ENCODE data around the gene RNF38.
"Not testable (repeated sequence)": the region's sequence is repeated elsewhere in the genome, so short reads cannot be mapped to it uniquely, and the experiment has no call there.

The RNF38 gene

GRCh38 chr9:36407122-36407723, 7.2 kb upstream of the RNF38 start:
- DNase-seq (ENCODE audit: low read depth in 2 of 2) = peak; percentile 21

- DNase-seq (ENCODE audit: low read depth in 2 of 2) = no peak
These were observed 2.5 kb upstream of the RNF38 start for GRCh38 chr9:36402536-36402935.

DNA sequence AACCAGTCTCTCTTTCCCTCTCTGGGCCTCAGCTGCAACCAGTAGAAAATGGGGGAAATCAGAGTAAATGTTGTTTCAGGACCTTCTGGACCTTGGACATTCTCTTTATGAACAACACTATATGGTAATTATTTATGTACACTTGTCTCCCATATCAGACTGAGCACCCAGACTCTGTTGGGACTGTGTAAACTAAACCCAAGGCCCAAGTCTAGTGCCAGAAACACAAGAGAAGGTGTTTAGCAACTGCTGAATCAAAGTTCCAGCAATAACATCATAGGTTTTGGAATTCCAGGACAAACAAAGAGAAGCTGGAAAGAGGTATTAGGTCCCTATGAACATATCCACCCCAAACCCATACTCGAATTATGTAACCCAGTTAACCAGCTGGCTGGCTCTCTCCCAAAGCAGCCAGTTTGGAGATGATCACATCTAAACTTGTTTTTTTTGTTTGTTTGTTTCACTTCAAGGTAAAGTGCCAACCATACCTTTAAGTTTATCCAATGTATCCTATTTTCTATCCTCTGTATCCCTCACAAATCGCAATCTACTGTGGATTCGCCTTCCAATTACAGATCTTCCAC, 1.9 kb upstream of the RNF38 start:
- DNase-seq (ENCODE audit: low read depth in 2 of 2) = no peak

- DNase-seq (ENCODE audit: low read depth in 2 of 2) = peak; percentile 46 to 62
These were observed 1.2 kb upstream of the RNF38 start for GRCh38 chr9:36401164-36401740.

- DNase-seq (ENCODE audit: low read depth in 2 of 2) = peak; percentile 54 to 55
These were observed 479 bp upstream of the RNF38 start for GRCh38 chr9:36400332-36401163.

- peak; percentile 35 for DNase-seq (ENCODE audit: low read depth in 2 of 2)
These were observed 1.3 kb downstream of the RNF38 start for GRCh38 chr9:36398745-36399144.

DNA sequence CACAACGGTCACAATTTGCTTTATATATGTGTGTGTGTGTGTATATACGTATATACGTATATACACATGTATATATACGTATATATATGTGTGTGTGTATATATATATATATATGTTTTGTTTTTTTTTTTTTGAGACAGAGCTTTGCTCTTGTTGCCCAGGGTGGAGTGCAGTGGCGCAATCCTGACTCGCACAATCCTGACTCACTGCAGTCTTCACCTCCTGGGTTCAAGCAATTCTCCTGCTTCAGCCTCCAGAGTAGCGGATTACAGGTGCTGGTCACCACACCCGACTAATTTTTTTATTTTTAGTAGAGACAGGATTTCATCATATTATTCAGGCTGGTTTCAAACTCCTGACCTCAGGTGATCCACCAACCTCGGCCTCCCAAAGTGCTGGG, 3.1 kb downstream of the RNF38 start:
- no peak for DNase-seq (ENCODE audit: low read depth in 2 of 2)

GRCh38 chr9:36392489-36392888, 7.6 kb downstream of the RNF38 start:
- no peak for DNase-seq (ENCODE audit: low read depth in 2 of 2)

DNA sequence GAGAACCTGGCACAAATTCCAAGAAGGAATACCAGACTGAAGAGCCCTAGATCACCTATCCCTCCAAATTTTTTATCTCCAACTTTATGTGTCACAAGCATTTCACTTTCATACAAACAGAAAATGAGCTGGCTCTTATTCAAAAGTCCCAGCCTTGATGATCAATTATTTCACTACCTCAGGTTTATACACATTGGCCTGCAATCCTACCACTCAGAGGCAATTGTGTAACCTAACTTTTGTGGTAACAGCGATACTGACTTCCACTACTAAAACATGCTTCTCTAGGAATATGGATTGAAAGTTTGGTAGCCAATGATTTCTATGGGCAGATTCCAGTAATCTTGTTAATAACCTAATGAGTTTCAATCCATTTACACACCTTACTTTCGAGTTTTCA, 10.5 kb downstream of the RNF38 start:
- no peak for DNase-seq (ENCODE audit: low read depth in 2 of 2)

- not testable (repeated sequence) for DNase-seq (ENCODE audit: low read depth in 2 of 2)
These were observed 13.6 kb downstream of the RNF38 start for GRCh38 chr9:36386396-36386965.

DNA sequence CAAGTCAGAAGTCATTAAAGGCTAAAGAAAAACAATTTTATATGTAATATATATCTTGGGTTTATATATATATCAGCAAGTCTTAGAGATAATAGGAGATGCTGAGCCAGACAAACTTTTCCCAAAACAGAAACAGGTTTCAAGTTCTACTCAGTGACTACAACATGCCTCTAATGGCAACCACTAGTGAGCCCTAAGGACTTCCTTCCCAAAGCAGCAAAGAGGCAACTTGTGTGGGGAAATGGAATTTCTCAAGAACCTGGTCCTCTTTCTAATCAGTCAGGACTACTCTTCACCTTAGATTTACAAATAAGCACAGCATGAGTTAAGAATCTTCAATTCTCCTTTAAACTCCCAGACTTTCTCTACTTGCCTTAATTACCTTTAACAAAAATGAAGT, 17.6 kb downstream of the RNF38 start:
- DNase-seq (ENCODE audit: low read depth in 2 of 2) = no peak

- no peak for DNase-seq (ENCODE audit: low read depth in 2 of 2)
These were observed 35.5 kb downstream of the RNF38 start for GRCh38 chr9:36364577-36364976.

DNA sequence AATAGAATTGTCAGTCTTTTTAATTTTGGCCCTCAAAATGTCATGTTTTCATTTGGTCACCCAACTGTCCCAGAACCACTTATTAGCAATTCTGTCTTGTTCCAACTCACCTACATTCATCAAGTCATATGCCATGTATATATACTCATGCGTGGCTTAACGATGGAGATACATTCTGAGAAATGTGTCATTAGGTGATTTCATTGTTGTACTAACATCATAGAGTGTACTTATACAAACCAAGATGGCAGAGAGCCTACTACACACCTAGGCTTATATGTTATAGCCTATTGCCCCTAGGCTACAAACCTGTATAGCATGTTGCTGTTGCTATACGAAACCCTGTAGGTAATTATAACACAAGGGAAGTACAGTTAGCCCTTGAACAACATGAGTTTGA, 36.6 kb downstream of the RNF38 start:
- DNase-seq (ENCODE audit: low read depth in 2 of 2) = no peak

DNA sequence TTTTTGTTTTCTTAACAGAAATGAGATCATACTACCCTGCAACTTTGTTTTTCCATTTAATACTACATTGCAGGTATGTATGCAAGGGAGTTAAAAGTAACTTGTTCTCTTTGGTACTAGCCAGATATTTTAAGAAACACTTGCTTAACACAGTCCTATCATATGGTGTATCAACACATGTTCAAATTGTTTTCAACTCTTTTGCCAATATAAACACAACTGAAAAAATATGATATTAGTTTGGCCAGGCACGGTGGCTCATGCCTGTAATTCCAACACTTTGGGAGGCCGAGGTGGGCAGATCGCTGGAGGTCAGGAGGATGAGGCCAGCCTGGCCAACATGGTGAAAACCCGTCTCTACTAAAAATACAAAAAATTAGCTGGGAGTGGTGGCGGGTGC, 41.6 kb downstream of the RNF38 start:
- DNase-seq (ENCODE audit: low read depth in 2 of 2) = no peak

DNA sequence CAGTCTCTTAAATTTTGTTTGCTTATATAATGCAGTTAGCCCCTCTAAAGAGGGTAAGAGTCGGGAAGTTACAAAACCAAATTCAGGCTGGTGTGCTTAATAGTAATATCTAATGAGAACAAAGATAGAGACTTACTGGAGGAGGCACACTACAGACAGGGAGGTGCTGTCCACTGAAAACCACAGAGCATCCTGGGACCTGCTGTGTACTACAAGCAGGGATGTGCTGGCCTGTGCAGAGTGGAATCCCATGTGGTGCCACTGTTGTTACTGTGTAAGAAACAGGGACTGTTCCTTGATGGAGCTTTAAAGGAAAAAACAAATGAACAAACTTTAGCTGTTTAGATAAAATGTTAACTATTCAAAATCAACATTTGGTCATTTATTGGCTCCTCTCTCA, 42.4 kb downstream of the RNF38 start:
- no peak for DNase-seq (ENCODE audit: low read depth in 2 of 2)

- no peak for DNase-seq (ENCODE audit: low read depth in 2 of 2)
These were observed 53.5 kb downstream of the RNF38 start for GRCh38 chr9:36346569-36346968.

GRCh38 chr9:36345103-36345846, 54.8 kb downstream of the RNF38 start:
- no peak for DNase-seq (ENCODE audit: low read depth in 2 of 2)

DNA sequence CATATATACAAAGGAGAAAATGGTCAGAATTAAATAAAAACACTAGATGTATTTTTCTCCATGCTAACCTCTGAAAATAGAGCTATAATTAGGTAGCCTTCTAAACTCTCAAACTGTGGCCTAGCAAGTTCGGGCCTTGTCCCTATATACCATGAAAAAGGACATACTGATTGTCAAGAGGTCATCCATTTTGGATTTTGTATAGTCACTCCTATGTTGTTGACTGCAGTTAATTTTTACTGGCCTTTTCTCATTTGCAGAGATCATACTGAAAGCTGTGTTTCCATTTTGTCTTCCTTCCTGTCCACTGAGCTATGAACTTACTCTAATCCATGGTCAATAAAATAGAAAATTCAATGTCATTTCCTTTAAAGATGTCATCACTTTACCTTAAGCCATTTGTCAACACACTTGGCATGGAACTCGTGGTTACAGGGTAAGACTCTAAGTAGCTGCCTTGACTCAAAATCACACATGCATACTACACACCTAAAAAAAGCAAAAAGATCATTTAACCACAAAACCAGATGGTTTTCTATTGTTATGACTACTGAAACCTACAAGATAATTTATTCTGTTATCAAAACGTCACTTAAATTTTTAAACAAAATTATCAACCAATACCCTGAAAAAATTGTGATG, 58.0 kb downstream of the RNF38 start:
- DNase-seq (ENCODE audit: low read depth in 2 of 2) = no peak

GRCh38 chr9:36337865-36338264, 62.2 kb downstream of the RNF38 start:
- no peak for DNase-seq (ENCODE audit: low read depth in 2 of 2)

- no peak for DNase-seq (ENCODE audit: low read depth in 2 of 2)
These were observed 63.1 kb downstream of the RNF38 start for GRCh38 chr9:36337002-36337401.
